SK-N-SH treated with all-trans-retinoic acid at 6 μM for 48 hours (cell line): Measurements from ENCODE around the gene TMEM100.
A peak's percentile ranks its signal among the peaks of the same experiment; 100 is the strongest.

Experiments used
- ATAC-seq: fragments of 200-7000 bp; cut with Tn5 transposase; 3 replicates; pipeline ENCODE4 v1.9.1; 2020; ENCODE audit warnings: mild to moderate bottlenecking, moderate library complexity
- ARNTL ChIP-seq: fragments of 450-650 bp; formaldehyde crosslinking; IDR thresholded peaks from 2 replicates; pipeline ENCODE4 v1.5.0; 2020; ENCODE audit warnings: low read depth, mild to moderate bottlenecking, moderate library complexity, borderline replicate concordance
- BACH2 ChIP-seq: fragments of 250-450 bp; sonication (Bioruptor Pico); IDR thresholded peaks from 2 replicates; pipeline ENCODE4 v1.9.0; 2021; ENCODE audit warnings: mild to moderate bottlenecking, borderline replicate concordance
- CSDC2 ChIP-seq: fragments of 250-450 bp; sonication (Bioruptor Pico); IDR thresholded peaks from 2 replicates; pipeline ENCODE4 v1.5.0; 2020; ENCODE audit warnings: mild to moderate bottlenecking, moderate library complexity
- ESRRG ChIP-seq: fragments of 250-450 bp; sonication (Bioruptor Pico); IDR thresholded peaks from 2 replicates; pipeline ENCODE4 v1.6.1; 2021; ENCODE audit warnings: mild to moderate bottlenecking
- GLIS3 ChIP-seq: fragments of 250-450 bp; sonication (Bioruptor Pico); IDR thresholded peaks from 2 replicates; pipeline ENCODE4 v1.5.0; 2020; ENCODE audit warnings: mild to moderate bottlenecking, moderate library complexity
- ISL1 ChIP-seq: fragments of 250-450 bp; sonication (Bioruptor Pico); IDR thresholded peaks from 2 replicates; pipeline ENCODE4 v2.1.2; 2022; ENCODE audit warnings: mild to moderate bottlenecking, moderate library complexity
- OSR1 ChIP-seq: fragments of 250-450 bp; sonication (Bioruptor Pico); IDR thresholded peaks from 2 replicates; pipeline ENCODE4 v1.8.0; 2022; ENCODE audit warnings: moderate library complexity, mild to moderate bottlenecking, inconsistent platforms
- PPARA ChIP-seq: fragments of 250-450 bp; sonication (Bioruptor Pico); IDR thresholded peaks from 2 replicates; pipeline ENCODE4 v1.5.0; 2020; ENCODE audit warnings: mild to moderate bottlenecking, borderline replicate concordance
- RARB ChIP-seq: fragments of 250-450 bp; sonication (Bioruptor Pico); IDR thresholded peaks from 2 replicates; pipeline ENCODE4 v1.8.0; 2021; ENCODE audit warnings: mild to moderate bottlenecking, moderate library complexity
- SNAI2 ChIP-seq: fragments of 250-450 bp; sonication (Bioruptor Pico); IDR thresholded peaks from 2 replicates; pipeline ENCODE4 v1.5.0; 2020; ENCODE audit warnings: mild to moderate bottlenecking, moderate library complexity
- TCF4 ChIP-seq: fragments of 250-450 bp; sonication (Bioruptor Pico); IDR thresholded peaks from 2 replicates; pipeline ENCODE4 v1.8.0; 2021; ENCODE audit warnings: mild to moderate bottlenecking, moderate library complexity, borderline replicate concordance
- TOX ChIP-seq: fragments of 250-450 bp; sonication (Bioruptor Pico); IDR thresholded peaks from 2 replicates; pipeline ENCODE4 v1.8.0; 2021; ENCODE audit warnings: mild to moderate bottlenecking, moderate library complexity, borderline replicate concordance
- ZC3H10 ChIP-seq: fragments of 250-450 bp; sonication (Bioruptor Pico); IDR thresholded peaks from 2 replicates; pipeline ENCODE4 v1.5.1; 2021; ENCODE audit warnings: mild to moderate bottlenecking, moderate library complexity
- ZFP3 ChIP-seq: fragments of 250-450 bp; sonication (Bioruptor Pico); IDR thresholded peaks from 2 replicates; pipeline ENCODE4 v1.5.0; 2020; ENCODE audit warnings: mild to moderate bottlenecking, moderate library complexity
- ZFP30 ChIP-seq: fragments of 450-650 bp; formaldehyde crosslinking; IDR thresholded peaks from 2 replicates; pipeline ENCODE4 v1.5.0; 2022; ENCODE audit warnings: mild to moderate bottlenecking, moderate library complexity
- ZNF565 ChIP-seq: fragments of 450-650 bp; formaldehyde crosslinking; conservative IDR thresholded peaks from 2 replicates; pipeline ENCODE4 v1.5.0; 2020; ENCODE audit warnings: low read depth, mild to moderate bottlenecking, moderate library complexity
- ZNF70 ChIP-seq: fragments of 450-650 bp; formaldehyde crosslinking; IDR thresholded peaks from 2 replicates; pipeline ENCODE4 v1.5.0; 2020; ENCODE audit warnings: mild to moderate bottlenecking, moderate library complexity
- ZNF8 ChIP-seq: fragments of 450-650 bp; formaldehyde crosslinking; IDR thresholded peaks from 2 replicates; pipeline ENCODE4 v1.5.0; 2020; ENCODE audit warnings: mild to moderate bottlenecking, moderate library complexity
- TF ChIP-seq, protein P1 (sequence below): fragments of 250-450 bp; sonication (Bioruptor Pico); IDR thresholded peaks from 2 replicates; pipeline ENCODE4 v1.5.0; 2020; ENCODE audit warnings: mild to moderate bottlenecking, moderate library complexity
- TF ChIP-seq, protein P2 (sequence below): fragments of 250-450 bp; sonication (Bioruptor Pico); IDR thresholded peaks from 2 replicates; pipeline ENCODE4 v1.8.0; 2021; ENCODE audit warnings: low read depth, mild to moderate bottlenecking, moderate library complexity, borderline replicate concordance
- TF ChIP-seq, protein P3 (sequence below): fragments of 250-450 bp; sonication (Bioruptor Pico); IDR thresholded peaks from 2 replicates; pipeline ENCODE4 v1.5.1; 2021; ENCODE audit warnings: mild to moderate bottlenecking, moderate library complexity
- TF ChIP-seq, protein P4 (sequence below): fragments of 250-450 bp; sonication (Bioruptor Pico); IDR thresholded peaks from 2 replicates; pipeline ENCODE4 v1.5.1; 2020; ENCODE audit warnings: low read depth, mild to moderate bottlenecking, moderate library complexity
- TF ChIP-seq, protein P5 (sequence below): fragments of 250-450 bp; sonication (Bioruptor Pico); IDR thresholded peaks from 2 replicates; pipeline ENCODE4 v1.8.0; 2020; ENCODE audit warnings: mild to moderate bottlenecking, moderate library complexity, borderline replicate concordance

Gene TMEM100

DNA sequence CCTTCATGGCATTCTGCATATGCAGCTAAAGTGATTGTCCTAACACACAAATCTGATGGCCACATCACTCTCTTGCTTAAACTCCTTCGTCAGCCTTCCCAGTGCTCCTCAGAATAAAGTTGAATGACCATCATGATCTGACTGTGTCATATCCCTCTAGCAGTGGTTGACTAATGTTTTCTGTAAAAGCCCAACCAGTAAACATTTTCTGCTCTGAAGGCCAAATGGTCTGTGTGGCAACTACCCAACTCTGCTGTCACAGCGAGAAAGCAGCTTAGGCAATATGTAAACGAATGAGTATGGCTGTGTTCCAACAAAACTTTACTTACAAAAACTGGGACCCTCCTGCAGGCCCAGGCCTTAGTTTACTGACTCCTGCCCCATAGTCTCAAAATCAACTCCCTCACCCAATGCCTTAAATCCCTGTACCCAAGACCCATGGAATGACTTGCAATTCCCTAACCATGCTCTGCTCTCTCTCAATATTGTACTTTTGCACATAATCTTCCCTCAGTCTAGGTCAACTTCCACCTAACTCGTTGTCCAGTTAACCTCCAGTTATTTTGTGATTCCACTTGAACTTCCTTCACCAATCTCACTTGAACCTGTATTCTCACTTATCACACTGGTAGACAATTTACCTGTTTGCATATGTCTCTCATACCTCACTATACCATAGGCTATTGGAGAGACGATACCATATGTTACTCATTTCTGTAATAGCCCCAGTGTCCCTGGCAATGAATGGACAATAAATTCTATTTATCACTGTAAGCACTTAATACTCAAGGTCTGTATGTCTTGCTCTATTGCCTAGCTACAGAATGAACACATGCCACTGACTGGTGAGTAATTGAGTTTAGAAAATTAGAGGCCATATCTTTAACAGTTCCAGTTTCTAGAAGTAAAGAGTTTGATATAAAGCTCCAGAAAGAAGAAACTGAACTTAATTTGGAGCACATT is 29.1 kb downstream of the TMEM100 start:
- TF ChIP-seq, protein P1, sequence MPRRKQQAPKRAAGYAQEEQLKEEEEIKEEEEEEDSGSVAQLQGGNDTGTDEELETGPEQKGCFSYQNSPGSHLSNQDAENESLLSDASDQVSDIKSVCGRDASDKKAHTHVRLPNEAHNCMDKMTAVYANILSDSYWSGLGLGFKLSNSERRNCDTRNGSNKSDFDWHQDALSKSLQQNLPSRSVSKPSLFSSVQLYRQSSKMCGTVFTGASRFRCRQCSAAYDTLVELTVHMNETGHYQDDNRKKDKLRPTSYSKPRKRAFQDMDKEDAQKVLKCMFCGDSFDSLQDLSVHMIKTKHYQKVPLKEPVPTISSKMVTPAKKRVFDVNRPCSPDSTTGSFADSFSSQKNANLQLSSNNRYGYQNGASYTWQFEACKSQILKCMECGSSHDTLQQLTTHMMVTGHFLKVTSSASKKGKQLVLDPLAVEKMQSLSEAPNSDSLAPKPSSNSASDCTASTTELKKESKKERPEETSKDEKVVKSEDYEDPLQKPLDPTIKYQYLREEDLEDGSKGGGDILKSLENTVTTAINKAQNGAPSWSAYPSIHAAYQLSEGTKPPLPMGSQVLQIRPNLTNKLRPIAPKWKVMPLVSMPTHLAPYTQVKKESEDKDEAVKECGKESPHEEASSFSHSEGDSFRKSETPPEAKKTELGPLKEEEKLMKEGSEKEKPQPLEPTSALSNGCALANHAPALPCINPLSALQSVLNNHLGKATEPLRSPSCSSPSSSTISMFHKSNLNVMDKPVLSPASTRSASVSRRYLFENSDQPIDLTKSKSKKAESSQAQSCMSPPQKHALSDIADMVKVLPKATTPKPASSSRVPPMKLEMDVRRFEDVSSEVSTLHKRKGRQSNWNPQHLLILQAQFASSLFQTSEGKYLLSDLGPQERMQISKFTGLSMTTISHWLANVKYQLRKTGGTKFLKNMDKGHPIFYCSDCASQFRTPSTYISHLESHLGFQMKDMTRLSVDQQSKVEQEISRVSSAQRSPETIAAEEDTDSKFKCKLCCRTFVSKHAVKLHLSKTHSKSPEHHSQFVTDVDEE (CRISPR knock-in tag) = peak; percentile 93; the same call in 1 of the 2 replicates
- no peak for TF ChIP-seq RARB (CRISPR knock-in tag)
- TF ChIP-seq ZFP30 (CRISPR knock-in tag) = no peak
- no peak for TF ChIP-seq TOX (CRISPR knock-in tag)
- no peak for TF ChIP-seq ESRRG (CRISPR knock-in tag)
- peak; percentile 21; the same call in 1 of the 2 replicates for TF ChIP-seq ZNF8 (CRISPR knock-in tag)
- TF ChIP-seq, protein P2, sequence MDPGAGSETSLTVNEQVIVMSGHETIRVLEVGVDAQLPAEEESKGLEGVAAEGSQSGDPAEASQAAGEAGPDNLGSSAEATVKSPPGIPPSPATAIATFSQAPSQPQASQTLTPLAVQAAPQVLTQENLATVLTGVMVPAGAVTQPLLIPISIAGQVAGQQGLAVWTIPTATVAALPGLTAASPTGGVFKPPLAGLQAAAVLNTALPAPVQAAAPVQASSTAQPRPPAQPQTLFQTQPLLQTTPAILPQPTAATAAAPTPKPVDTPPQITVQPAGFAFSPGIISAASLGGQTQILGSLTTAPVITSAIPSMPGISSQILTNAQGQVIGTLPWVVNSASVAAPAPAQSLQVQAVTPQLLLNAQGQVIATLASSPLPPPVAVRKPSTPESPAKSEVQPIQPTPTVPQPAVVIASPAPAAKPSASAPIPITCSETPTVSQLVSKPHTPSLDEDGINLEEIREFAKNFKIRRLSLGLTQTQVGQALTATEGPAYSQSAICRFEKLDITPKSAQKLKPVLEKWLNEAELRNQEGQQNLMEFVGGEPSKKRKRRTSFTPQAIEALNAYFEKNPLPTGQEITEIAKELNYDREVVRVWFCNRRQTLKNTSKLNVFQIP = no peak
- TF ChIP-seq, protein P3, sequence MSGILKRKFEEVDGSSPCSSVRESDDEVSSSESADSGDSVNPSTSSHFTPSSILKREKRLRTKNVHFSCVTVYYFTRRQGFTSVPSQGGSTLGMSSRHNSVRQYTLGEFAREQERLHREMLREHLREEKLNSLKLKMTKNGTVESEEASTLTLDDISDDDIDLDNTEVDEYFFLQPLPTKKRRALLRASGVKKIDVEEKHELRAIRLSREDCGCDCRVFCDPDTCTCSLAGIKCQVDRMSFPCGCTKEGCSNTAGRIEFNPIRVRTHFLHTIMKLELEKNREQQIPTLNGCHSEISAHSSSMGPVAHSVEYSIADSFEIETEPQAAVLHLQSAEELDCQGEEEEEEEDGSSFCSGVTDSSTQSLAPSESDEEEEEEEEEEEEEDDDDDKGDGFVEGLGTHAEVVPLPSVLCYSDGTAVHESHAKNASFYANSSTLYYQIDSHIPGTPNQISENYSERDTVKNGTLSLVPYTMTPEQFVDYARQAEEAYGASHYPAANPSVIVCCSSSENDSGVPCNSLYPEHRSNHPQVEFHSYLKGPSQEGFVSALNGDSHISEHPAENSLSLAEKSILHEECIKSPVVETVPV = peak; percentile 78; the same call in 1 of the 2 replicates
- TF ChIP-seq ZC3H10 (CRISPR knock-in tag) = no peak
- TF ChIP-seq ZNF70 (CRISPR knock-in tag) = peak; percentile 51; the same call in 1 of the 2 replicates
- no peak for TF ChIP-seq ZNF565 (CRISPR knock-in tag)
- no peak for TF ChIP-seq PPARA (CRISPR knock-in tag)
- no peak for TF ChIP-seq OSR1 (CRISPR knock-in tag)
- TF ChIP-seq BACH2 (CRISPR knock-in tag) = peak; percentile 75; the same call in 1 of the 2 replicates
- TF ChIP-seq TCF4 (CRISPR knock-in tag) = peak; percentile 98
- peak; percentile 23; the same call in 1 of the 2 replicates for TF ChIP-seq ISL1
- TF ChIP-seq GLIS3 = 0 out of 2 replicates have a peak, but pooled peaks have one; percentile 12
- TF ChIP-seq CSDC2 = no peak
- no peak for TF ChIP-seq SNAI2 (CRISPR knock-in tag)
- TF ChIP-seq, protein P4, sequence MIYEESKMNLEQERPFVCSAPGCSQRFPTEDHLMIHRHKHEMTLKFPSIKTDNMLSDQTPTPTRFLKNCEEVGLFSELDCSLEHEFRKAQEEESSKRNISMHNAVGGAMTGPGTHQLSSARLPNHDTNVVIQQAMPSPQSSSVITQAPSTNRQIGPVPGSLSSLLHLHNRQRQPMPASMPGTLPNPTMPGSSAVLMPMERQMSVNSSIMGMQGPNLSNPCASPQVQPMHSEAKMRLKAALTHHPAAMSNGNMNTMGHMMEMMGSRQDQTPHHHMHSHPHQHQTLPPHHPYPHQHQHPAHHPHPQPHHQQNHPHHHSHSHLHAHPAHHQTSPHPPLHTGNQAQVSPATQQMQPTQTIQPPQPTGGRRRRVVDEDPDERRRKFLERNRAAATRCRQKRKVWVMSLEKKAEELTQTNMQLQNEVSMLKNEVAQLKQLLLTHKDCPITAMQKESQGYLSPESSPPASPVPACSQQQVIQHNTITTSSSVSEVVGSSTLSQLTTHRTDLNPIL (CRISPR knock-in tag) = no peak
- TF ChIP-seq ARNTL = no peak
- no peak for TF ChIP-seq ZFP3 (CRISPR knock-in tag)
- TF ChIP-seq, protein P5, sequence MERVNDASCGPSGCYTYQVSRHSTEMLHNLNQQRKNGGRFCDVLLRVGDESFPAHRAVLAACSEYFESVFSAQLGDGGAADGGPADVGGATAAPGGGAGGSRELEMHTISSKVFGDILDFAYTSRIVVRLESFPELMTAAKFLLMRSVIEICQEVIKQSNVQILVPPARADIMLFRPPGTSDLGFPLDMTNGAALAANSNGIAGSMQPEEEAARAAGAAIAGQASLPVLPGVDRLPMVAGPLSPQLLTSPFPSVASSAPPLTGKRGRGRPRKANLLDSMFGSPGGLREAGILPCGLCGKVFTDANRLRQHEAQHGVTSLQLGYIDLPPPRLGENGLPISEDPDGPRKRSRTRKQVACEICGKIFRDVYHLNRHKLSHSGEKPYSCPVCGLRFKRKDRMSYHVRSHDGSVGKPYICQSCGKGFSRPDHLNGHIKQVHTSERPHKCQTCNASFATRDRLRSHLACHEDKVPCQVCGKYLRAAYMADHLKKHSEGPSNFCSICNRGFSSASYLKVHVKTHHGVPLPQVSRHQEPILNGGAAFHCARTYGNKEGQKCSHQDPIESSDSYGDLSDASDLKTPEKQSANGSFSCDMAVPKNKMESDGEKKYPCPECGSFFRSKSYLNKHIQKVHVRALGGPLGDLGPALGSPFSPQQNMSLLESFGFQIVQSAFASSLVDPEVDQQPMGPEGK = no peak
- ATAC-seq = peak; percentile 62; the same call in 2 of the 3 replicates

DNA sequence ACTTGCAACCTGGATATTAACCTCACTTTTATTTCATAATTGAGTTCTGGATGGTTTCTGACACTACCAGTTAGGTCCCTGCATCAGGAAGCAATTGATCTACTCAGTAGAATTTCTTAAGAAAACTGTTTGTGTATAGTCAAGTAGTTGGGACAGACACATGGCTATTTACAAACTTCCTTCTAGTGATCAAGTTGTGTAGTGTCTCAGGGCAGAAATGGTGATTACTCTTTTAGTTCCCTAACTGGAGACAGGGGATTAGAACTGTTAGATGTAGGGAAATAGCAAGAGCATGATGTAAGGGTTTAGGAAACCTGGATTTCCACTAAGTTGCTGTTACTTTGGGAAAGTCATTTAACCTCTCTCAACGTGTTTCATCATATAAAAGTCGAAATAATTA is 30.4 kb downstream of the TMEM100 start:
- TF ChIP-seq RARB (CRISPR knock-in tag) = no peak
- TF ChIP-seq PPARA (CRISPR knock-in tag) = no peak
- TF ChIP-seq ZNF70 (CRISPR knock-in tag) = no peak
- TF ChIP-seq, protein P5 = no peak
- no peak for TF ChIP-seq GLIS3
- TF ChIP-seq, all 23 proteins: peak for 0
- ATAC-seq = no peak
